ENCODE results near the gene PDCD5.

DNA sequence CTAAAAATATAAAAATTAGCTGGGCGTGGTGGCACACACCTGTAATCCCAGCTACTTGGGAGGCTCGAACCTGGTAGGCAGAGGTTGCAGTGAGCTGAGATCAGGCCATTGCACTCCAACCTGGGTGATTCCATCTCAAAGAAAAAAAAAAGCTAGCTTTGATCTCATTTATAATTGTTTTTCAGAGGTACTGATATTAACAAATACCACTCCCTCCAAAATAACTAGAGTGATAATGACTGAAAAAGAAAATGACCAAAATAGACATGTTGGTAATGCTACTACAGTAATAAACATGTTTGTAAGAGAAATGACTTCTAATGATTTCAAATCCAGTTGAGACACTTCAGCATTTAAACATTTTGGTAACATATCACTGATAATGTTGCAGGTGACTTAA lies 13.0 kb downstream of the PDCD5 start:
- TF ChIP-seq POLR2A (IDR thresholded peaks at IDR 0.05) = no peak
- TF ChIP-seq CTCF (IDR thresholded peaks at IDR 0.05) = no peak
- TF ChIP-seq POLR2AphosphoS5 (IDR thresholded peaks at IDR 0.05) = no peak
- no peak for TF ChIP-seq EP300 (IDR thresholded peaks at IDR 0.05)

All from sigmoid colon (tissue), 4 donors.